K562 (cell line): ENCODE measurements around the gene SUPT20HL2.

ENCODE experiments used
- ARNT ChIP-seq, 2 experiments: fragments of 450-650 bp; IDR thresholded peaks; 2 replicates each; pipeline ENCODE4 v1.6.1; 2016; ENCODE audit warnings: mild to moderate bottlenecking in 1 of 2
- CTCF ChIP-seq, 3 experiments: IDR thresholded peaks in 2 of 3; conservative IDR thresholded peaks in 1 of 3; 2 replicates each; pipeline ENCODE4 v1.5.1; 2011 to 2012; ENCODE audit warnings: low read length in 3 of 3, mild to moderate bottlenecking in 3 of 3, control low read depth in 2 of 3, improper control_type of control experiment in 1 of 3, inconsistent platforms in 1 of 3, low read depth in 1 of 3, mixed read lengths in 1 of 3, moderate library complexity in 1 of 3; ENCODE audit not compliant: insufficient read depth in 2 of 3
- DIDO1 ChIP-seq: fragments of 450-650 bp; IDR thresholded peaks from 2 replicates; pipeline ENCODE4 v1.6.1; 2016; ENCODE audit warnings: low read depth, missing biosample characterization, missing genetic modification characterization
- DNMT1 ChIP-seq: fragments of 450-650 bp; IDR thresholded peaks from 2 replicates; pipeline ENCODE4 v1.6.1; 2016; ENCODE audit warnings: antibody characterized with exemption, mild to moderate bottlenecking
- FOXO4 ChIP-seq: fragments of 450-650 bp; formaldehyde crosslinking; IDR thresholded peaks from 2 replicates; pipeline ENCODE4 v1.4.0; 2020; ENCODE audit warnings: mild to moderate bottlenecking, moderate library complexity
- HNRNPK ChIP-seq: fragments of 200-400 bp; formaldehyde crosslinking; IDR thresholded peaks from one replicate; pipeline ENCODE4 v1.6.1; 2018; ENCODE audit warnings: mild to moderate bottlenecking, low read depth, low read length; ENCODE audit not compliant: poor library complexity, severe bottlenecking
- HOMEZ ChIP-seq: fragments of 250-450 bp; sonication (Bioruptor Pico); IDR thresholded peaks from 2 replicates; pipeline ENCODE4 v1.4.0; 2020; ENCODE audit warnings: mild to moderate bottlenecking, moderate library complexity
- MAZ ChIP-seq, 2 experiments: fragments of 450-650 bp in 1 of 2; sonication (generic) in 1 of 2; formaldehyde crosslinking; IDR thresholded peaks in 1 of 2; conservative IDR thresholded peaks in 1 of 2; 2 replicates each; pipeline versions ENCODE4 v1.4.0 to v1.5.0; 2020; ENCODE audit warnings: mild to moderate bottlenecking in 1 of 2, missing genetic modification reagents in 1 of 2
- MYC ChIP-seq, 2 experiments: fragments of 250-450 bp in 1 of 2; sonication (Bioruptor Pico) in 1 of 2; IDR thresholded peaks; 2 replicates each; pipeline versions ENCODE4 v1.5.1 to v1.6.1; 2012 to 2021; ENCODE audit warnings: low read depth in 2 of 2, borderline replicate concordance in 1 of 2, improper control_type of control experiment in 1 of 2, low read length in 1 of 2, mild to moderate bottlenecking in 1 of 2, moderate library complexity in 1 of 2
- RBM22 ChIP-seq: fragments of 200-400 bp; formaldehyde crosslinking; IDR thresholded peaks from 2 replicates; pipeline ENCODE4 v1.6.1; 2018; ENCODE audit warnings: low read length, low read depth; ENCODE audit not compliant: poor library complexity, severe bottlenecking
- TEAD2 ChIP-seq: fragments of 450-650 bp; IDR thresholded peaks from 2 replicates; pipeline ENCODE4 v1.6.1; 2016; ENCODE audit warnings: missing genetic modification characterization, control low read depth, missing compliant biosample characterization
- ZFP36 ChIP-seq: fragments of 150-350 bp; IDR thresholded peaks from 2 replicates; pipeline ENCODE4 v1.6.1; 2018; ENCODE audit warnings: low read length, low read depth; ENCODE audit not compliant: partially characterized antibody

GRCh38 chrX:24283127-24283794 lies 30.6 kb downstream of the SUPT20HL2 start:
- TF ChIP-seq MAZ (CRISPR knock-in tag; conservative IDR thresholded peaks at IDR 0.05 in 1 of 2, IDR thresholded peaks at IDR 0.05 in 1 of 2) (no peak), CTCF (IDR thresholded peaks at IDR 0.05 in 2 of 3, conservative IDR thresholded peaks at IDR 0.05 in 1 of 3; ENCODE audit: insufficient read depth in 2 of 3, low read depth in 1 of 3, low read length in 3 of 3) (no peak), DIDO1 (tag) (no peak), RBM22 (no peak), ZFP36 (no peak), TEAD2 (tag) (no peak), HOMEZ (CRISPR knock-in tag) (no peak), MYC (IDR thresholded peaks at IDR 0.05; ENCODE audit: low read depth, low read length) (no peak), MYC (CRISPR knock-in tag; IDR thresholded peaks at IDR 0.05; ENCODE audit: borderline replicate concordance, low read depth) (no peak), HNRNPK (no peak), DNMT1 (no peak), ARNT (IDR thresholded peaks at IDR 0.05) (no peak), FOXO4 (no peak)
